Measurements from ENCODE around the gene NOTUM. TPM values are rescaled to one million over a fixed set of nuclear protein-coding genes. Genes with fewer than 3 reads are reported as not detected.

Gene NOTUM
- total and polyA plus RNA-seq, 10 of the 15 experiments (the other 5 are each of a cell fraction or from before 2014, with no cell fraction given): 0.04 to 0.13 TPM; not detected in 8

DNA sequence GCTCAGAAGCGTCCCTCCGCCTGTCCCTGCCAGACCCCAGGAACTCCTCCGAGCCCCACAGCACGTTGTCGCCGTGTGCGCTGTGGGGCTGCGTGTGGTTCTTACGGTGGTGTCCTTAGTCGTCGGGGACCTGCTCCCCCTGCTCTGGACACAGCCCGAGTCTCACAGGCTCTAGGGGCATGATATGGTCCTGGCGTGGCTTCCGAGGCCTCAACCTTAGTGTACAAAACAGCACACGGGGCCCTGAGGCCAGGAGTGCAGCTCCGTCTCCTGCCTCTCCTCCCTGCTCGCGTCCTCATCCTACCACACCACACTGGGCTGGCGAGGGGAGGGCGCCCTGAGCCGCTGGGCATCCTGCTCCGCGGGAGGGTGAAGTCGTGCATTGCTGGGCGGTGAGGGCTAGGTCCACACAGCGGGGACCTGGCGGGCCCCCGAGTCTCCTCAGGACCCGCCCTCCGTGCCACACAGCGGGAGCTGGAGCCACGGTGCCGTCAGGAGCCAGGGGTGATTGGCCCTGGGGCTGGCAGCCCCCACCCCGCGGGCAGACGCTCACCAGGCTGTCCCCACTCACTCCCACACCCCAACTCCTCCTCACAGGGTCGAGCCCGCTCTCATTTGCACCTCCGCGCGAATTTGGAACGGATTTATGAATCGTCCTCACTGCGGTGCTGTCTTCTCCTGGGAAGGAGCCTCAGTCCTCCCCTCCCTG lies 32.3 kb downstream of the NOTUM start:
- no peak for FAIRE-seq

More for the DNA sequence above, 32.3 kb downstream of the NOTUM start:
- in situ Hi-C loops (cut with MboI) (no loop called here), intact Hi-C loops (cut with micrococcal nuclease; ENCODE audit: unreplicated experiment) (loop anchor here (5.0 kb wide), 2 partner anchors 39 to 56 kb away; partner anchors contain the start of gene ARHGDIA)
- ChIA-PET SMC1A (ENCODE audit: uncharacterized antibody, unreplicated experiment) (interaction anchor here (1.0 kb wide), 2 partner anchors 16 to 93 kb away, joined by 3 read pairs; no protein-coding TSS in a partner anchor), CTCF (interaction anchor here (1.1 to 1.9 kb wide), 4 partner anchors 7 to 92 kb away, joined by 4 to 8 read pairs (median 6); no protein-coding TSS in a partner anchor), POLR2A (interaction anchor here (0.8 to 1.2 kb wide), 3 partner anchors 12 to 68 kb away, joined by 3 to 8 read pairs (median 4); partner anchors contain the start of gene P4HB), RAD21 (ENCODE audit: unreplicated experiment) (no interaction called here)
- Histone ChIP-seq H3K4me2 (ENCODE audit: control insufficient read depth, insufficient read depth) (peak overlapping the region; percentile 87), H3K4me3 (peak overlapping the region; percentile 73), H2AFZ (ENCODE audit: control insufficient read depth, low read depth, low read length) (peak overlapping the region; percentile 89), H3K36me3 (ENCODE audit: control insufficient read depth in 2 of 2, insufficient read depth in 2 of 2, low read length in 1 of 2) (no peaks in the 10 kb centered on the region), H3K27ac (ENCODE audit: control insufficient read depth, insufficient read depth) (no peak overlapping the region), H3K4me1 (ENCODE audit: control insufficient read depth, insufficient read depth, low read length) (peaks cover 24% of the 10 kb centered on the region), H3K79me2 (ENCODE audit: control insufficient read depth, insufficient read depth, low read length) (peaks cover 32% of the 10 kb centered on the region), H4K20me1 (ENCODE audit: control insufficient read depth, insufficient read depth) (no peaks in the 10 kb centered on the region; the same call in 1 of the 2 replicates), H3K9ac (ENCODE audit: control insufficient read depth, insufficient read depth, low read length) (peak overlapping the region; percentile 68), H3K9me3 (replicated peaks; ENCODE audit: control insufficient read depth, insufficient read depth, low read length) (no peaks in the 10 kb centered on the region), H3K27me3 (replicated peaks in 1 of 2; ENCODE audit: control insufficient read depth in 2 of 2, insufficient read depth in 2 of 2, low read length in 1 of 2) (no peaks in the 10 kb centered on the region)
- 44% methylated on average over 44 of the region's 44 CpGs for WGBS (ENCODE audit: insufficient coverage, insufficient replicate concordance, low lambda C conversion rate, missing lambda C conversion rate)
- BruUV-seq (replicated peaks): no TSS peak
- DNase-seq (ENCODE audit: low read depth, low spot score): no peak
- peak; percentile 3 for ATAC-seq
- TF ChIP-seq GABPA (IDR thresholded peaks at IDR 0.05; ENCODE audit: low read depth) (no peak), HDAC6 (IDR thresholded peaks at IDR 0.05; ENCODE audit: unreplicated experiment) (no peak), SREBF2 (IDR thresholded peaks at IDR 0.05; ENCODE audit: low read length) (no peak), BMI1 (IDR thresholded peaks at IDR 0.05; ENCODE audit: borderline replicate concordance) (no peak), ZBTB11 (CRISPR knock-in tag; IDR thresholded peaks at IDR 0.05) (no peak), ZNF217 (IDR thresholded peaks at IDR 0.05) (no peak), EGR1 (IDR thresholded peaks at IDR 0.05; ENCODE audit: borderline replicate concordance in 1 of 2, low read depth in 2 of 2, low read length in 2 of 2) (no peak)
